GM21423 (cell line): ENCODE data around the gene SPAG9.
"Not testable (repeated sequence)": the region's sequence is repeated elsewhere in the genome, so short reads cannot be mapped to it uniquely, and the experiment has no call there.

Experiments
- ATAC-seq: cut with Tn5 transposase; IDR thresholded peaks from one replicate; pipeline ENCODE4 v1.9.1; 2021; ENCODE audit warnings: mild to moderate bottlenecking, moderate library complexity; ENCODE audit not compliant: unreplicated experiment

Gene SPAG9

GRCh38 chr17:50944902-50945720 lies 175.6 kb downstream of the SPAG9 start:
- no peak for ATAC-seq

GRCh38 chr17:50944054-50944901 lies 176.4 kb downstream of the SPAG9 start:
- no peak for ATAC-seq

- no peak for ATAC-seq
Observed at GRCh38 chr17:50943575-50943933, 177.1 kb downstream of the SPAG9 start.

- ATAC-seq, result not testable (repeated sequence)
Observed at GRCh38 chr17:50941676-50942048, 179.0 kb downstream of the SPAG9 start.

GRCh38 chr17:50939795-50940684 lies 180.6 kb downstream of the SPAG9 start:
- ATAC-seq, result no peak

- ATAC-seq, result no peak
Observed at GRCh38 chr17:50939542-50939794, 181.2 kb downstream of the SPAG9 start.

GRCh38 chr17:50938821-50939541 lies 181.7 kb downstream of the SPAG9 start:
- no peak for ATAC-seq

GRCh38 chr17:50935996-50936266 lies 184.7 kb downstream of the SPAG9 start:
- ATAC-seq, result no peak

GRCh38 chr17:50935221-50935995 lies 185.3 kb downstream of the SPAG9 start:
- no peak for ATAC-seq

GRCh38 chr17:50934672-50935220 lies 185.9 kb downstream of the SPAG9 start:
- ATAC-seq, result no peak

- no peak for ATAC-seq
Observed at GRCh38 chr17:50934161-50934560, 186.5 kb downstream of the SPAG9 start.

GRCh38 chr17:50931144-50931908 lies 189.3 kb downstream of the SPAG9 start:
- ATAC-seq, result peak; percentile 50

GRCh38 chr17:50928646-50929045 lies 192.0 kb downstream of the SPAG9 start:
- ATAC-seq, result no peak

- no peak for ATAC-seq
Observed at GRCh38 chr17:50927287-50927686, 193.4 kb downstream of the SPAG9 start.

GRCh38 chr17:50926523-50926922 lies 194.1 kb downstream of the SPAG9 start:
- ATAC-seq, result no peak

- ATAC-seq, result no peak
Observed at GRCh38 chr17:50925296-50925891, 195.3 kb downstream of the SPAG9 start.

GRCh38 chr17:50924800-50925199 lies 195.9 kb downstream of the SPAG9 start:
- no peak for ATAC-seq

GRCh38 chr17:50924300-50924699 lies 196.4 kb downstream of the SPAG9 start:
- ATAC-seq, result no peak

GRCh38 chr17:50923611-50924010 lies 197.1 kb downstream of the SPAG9 start:
- no peak for ATAC-seq
